GM18867 (cell line): Measurements from ENCODE around the gene PDE4B.
"Not testable (repeated sequence)": the region's sequence is repeated elsewhere in the genome, so short reads cannot be mapped to it uniquely, and the experiment has no call there.

Source experiments
- ATAC-seq: cut with Tn5 transposase; IDR thresholded peaks from one replicate; pipeline ENCODE4 v1.9.1; 2021; ENCODE audit warnings: mild to moderate bottlenecking, moderate library complexity; ENCODE audit not compliant: unreplicated experiment

PDE4B gene

DNA sequence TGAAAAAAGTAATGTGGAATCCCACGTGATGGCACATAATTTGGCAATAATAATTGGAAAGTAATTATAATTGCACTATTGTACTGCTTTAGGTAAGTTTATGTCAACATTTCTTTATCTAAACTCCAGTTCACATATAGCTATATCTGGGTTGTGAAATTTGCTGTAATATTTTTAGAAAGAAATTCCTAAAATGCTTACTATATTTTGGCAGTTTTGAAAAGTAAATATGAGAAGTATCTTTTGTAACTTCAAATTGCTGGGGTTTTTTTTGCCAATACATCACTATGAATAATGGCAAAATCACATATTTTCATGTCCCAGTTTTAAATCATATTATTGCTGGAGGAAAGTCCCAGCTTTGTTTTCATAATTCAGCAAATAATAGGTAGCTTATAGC, 197.5 kb downstream of the PDE4B start:
- no peak for ATAC-seq

DNA sequence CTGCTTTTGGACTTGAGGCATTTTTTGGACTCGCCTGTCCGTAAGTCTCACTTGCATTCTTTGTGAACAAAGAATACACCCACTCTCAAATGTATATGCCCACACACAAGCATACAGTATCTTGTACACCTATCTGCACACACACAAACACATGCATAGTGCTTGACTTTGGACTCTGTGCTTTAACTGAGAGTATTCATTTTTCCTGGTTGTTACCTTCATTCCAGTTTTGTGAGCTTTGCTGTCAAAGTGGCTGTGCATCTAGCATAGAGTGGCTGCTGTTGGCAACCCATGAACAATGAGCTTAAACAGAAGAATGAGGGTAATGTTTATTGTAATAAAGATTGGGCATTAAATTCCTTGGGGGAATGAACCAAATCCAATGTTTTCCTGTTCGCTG, 199.0 kb downstream of the PDE4B start:
- ATAC-seq = no peak

DNA sequence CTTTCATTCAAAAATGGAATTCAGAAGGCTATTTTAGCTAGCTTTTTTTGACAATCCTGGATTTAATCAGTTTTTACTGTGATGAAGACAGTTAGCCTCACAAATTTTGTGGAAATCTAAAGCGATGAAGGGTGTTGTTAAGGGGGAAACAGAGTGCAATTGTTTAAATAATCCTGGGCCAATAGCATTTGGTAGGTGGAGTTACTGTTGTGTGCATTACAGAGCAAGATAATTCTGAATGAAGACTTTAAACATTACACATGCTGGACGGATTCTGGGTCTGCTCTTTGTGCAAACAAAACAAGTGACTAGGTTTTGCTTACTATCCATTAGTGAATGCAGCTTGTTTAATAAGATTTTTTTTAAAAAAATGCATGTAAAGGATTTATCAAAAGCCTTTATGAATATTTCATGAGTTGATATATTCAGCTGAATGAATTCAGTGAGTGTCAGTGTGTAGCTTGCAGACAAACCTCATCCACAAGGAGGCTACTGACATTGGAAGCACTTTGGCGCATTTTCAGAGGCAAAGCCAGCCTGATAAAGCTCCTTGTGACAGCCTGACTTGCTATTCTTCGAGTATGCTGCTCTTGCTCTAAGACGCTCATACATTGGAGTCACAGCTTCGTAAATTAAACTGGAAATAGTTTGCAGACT, 199.6 kb downstream of the PDE4B start:
- ATAC-seq = no peak

GRCh38 chr1:65992831-65993271, 200.2 kb downstream of the PDE4B start:
- ATAC-seq = no peak

GRCh38 chr1:65994223-65994622, 201.5 kb downstream of the PDE4B start:
- no peak for ATAC-seq

- ATAC-seq = no peak
These were observed 202.6 kb downstream of the PDE4B start for GRCh38 chr1:65995336-65995735.

GRCh38 chr1:65995928-65996327, 203.2 kb downstream of the PDE4B start:
- ATAC-seq = no peak

GRCh38 chr1:65997693-65998092, 205.0 kb downstream of the PDE4B start:
- no peak for ATAC-seq

- ATAC-seq = no peak
These were observed 206.3 kb downstream of the PDE4B start for GRCh38 chr1:65998763-65999583.

DNA sequence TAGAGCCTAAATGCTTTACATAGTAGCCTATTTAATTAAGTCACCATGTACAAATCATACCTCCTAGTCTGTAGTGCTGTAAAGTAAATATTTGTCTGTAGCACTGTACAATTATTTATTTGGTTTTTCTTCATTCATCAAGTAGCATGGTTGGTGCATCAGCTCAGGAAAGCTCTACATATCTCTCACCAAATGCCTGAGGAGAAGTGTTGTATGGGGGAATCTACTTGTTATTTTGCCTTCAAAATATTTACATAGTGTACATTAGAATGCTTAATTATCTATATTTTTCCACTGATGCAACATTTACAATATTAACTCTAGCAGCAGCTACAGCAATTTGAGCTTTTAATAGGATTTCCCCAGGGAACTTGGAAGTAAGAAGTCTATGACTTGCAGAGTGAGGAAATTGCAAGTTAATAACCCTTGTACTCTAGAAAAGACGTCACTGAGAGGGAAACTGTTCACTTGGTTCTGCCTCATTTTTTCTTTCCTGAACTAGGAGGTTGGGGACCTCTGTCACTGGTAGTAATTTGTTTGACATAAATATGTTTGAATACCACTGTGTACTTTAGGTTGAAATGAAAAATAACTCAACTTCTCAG, 207.4 kb downstream of the PDE4B start:
- ATAC-seq = no peak

DNA sequence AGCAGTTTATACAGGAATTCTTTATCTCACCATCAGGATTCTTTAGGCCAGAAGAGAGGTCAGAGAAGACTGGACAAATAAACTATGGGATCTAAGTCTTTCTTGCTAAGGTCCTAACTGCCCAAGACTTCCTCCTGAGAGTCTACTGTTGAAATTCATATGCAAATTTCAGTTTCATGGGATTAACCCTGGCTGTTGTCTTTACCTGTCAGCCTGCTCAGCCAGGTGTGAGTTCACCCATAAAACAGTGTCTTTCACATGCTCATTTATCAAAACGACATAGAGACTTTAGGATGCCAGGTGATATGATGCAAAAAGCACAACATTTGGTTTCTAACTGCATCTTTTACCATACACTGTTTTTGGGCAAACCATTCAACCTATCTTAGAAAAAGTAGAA, 211.0 kb downstream of the PDE4B start:
- no peak for ATAC-seq

DNA sequence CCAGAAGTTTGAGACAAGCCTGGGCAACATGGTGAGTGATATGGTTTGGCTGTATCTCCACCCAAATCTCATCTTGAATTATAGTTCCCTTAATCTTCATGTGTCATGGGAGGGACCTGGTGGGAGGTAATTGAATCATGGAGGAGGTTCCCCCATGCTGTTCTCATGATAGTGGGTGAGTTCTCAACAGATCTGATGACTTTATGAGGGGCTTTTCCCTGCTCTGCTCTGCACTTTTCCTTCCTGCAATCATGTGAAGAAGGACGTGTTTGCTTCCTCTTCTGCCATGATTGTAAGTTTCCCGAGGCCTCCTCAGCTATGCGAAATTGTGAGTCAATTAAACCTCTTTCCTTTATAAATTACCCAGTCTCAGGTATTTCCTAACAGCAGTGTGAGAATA, 213.8 kb downstream of the PDE4B start:
- ATAC-seq = not testable (repeated sequence)

- no peak for ATAC-seq
These were observed 219.6 kb downstream of the PDE4B start for GRCh38 chr1:66012106-66012784.

DNA sequence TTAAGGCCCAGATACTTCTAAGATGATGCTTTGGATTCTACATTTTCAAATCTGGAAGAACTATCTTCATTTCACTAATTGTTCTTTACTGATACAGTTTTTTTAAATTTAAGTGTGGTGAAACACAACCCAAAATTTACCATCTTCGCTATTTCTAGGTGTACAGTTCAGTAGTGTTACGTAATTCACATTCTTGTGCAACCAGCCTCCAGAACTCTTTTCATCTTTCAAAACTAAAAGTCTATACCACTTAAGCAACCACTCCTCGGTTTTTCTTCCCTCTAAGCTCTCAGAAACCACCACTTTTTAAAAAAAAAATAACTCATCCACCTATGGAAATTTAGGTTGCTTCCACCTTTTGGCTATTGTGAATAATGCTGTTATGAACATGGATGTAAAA, 220.7 kb downstream of the PDE4B start:
- ATAC-seq = no peak

GRCh38 chr1:66022904-66023620, 230.4 kb downstream of the PDE4B start:
- no peak for ATAC-seq

DNA sequence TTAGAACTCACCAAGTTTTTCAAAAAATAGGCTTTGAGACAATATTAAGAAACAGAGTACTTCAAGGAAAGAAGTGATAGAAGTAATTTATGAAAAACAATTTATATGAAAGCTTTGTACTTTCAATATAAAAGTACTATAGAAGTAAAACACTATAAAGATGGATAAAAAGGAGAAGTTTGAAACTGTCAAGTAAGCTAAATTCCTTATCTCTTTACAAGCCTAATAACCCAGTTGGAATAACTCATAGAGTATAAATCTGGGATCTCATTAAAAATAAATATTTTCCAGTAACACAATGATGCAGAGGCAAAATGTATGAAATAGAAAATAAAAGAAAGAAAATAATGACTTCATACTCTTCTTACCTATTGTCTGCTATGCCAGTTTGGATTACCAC, 232.5 kb downstream of the PDE4B start:
- ATAC-seq = no peak

DNA sequence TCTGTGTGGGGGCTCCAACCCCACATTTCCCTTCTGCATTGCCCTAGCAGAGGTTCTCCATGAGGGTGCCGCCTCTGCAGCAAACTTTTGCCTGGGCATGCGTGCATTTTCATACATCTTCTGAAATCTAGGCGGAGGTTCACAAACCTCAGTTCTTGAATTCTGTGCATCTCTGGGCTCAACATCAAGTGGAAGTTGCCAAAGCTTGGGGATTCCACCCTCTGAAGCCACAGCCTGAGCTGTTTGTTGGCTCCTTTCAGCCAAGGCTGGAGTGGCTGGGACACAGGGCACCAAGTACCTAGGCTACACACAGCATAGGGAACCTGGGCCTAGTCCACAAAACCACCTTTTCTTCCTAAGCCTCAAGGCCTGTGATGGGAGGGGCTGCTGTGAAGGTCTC, 235.3 kb downstream of the PDE4B start:
- ATAC-seq = no peak

DNA sequence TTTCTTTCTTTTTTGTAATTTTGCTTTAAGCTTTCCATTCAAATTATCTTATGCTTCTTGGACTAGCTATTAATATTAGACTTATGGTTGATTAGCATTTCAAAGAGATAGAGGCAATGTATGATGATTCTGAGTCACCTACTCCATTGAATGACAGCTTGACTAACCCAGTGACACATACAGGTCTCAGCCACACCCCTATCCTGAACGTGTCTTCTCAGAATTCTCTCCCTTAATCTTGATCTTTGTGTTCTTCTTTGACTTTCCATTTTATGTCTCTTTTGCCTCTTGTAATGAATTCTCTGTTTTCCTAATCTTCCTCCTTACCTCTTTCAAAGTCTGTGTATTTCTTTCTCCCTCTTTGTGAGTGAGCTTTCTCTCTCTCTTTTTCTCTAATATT, 241.1 kb downstream of the PDE4B start:
- no peak for ATAC-seq

GRCh38 chr1:66035616-66036245, 243.0 kb downstream of the PDE4B start:
- ATAC-seq = no peak

- ATAC-seq = no peak
These were observed 249.0 kb downstream of the PDE4B start for GRCh38 chr1:66041654-66042053.
